Middle frontal gyrus (tissue), 1 donor: Measurements from ENCODE around the gene CES3.
"Not testable (repeated sequence)": the region's sequence is repeated elsewhere in the genome, so short reads cannot be mapped to it uniquely, and the experiment has no call there.

Experiments
- DNase-seq: peaks from one replicate; pipeline ENCODE4 v3.0.0-alpha.2; 2015; ENCODE audit warnings: low spot score; ENCODE audit errors: extremely low spot score

CES3 gene

DNA sequence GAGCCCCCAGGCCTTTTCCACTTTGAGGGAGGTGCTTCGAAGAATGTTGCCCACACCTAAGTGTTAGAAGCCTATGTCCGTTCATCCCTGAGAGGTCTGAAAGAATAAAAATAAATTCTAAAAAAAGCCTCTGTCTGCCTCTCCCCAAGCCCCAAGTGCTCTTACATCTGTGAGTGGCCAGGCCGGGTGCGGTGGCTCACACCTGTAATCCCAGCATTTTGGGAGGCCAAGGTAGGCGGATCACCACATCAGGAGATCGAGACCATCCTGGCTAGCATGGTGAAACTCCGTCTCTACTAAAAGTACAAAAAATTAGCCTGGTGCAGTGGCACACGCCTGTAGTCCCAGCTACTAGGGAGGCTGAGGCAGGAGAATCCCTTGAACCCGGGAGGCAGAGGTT, 16.1 kb upstream of the CES3 start:
- not testable (repeated sequence) for DNase-seq

DNA sequence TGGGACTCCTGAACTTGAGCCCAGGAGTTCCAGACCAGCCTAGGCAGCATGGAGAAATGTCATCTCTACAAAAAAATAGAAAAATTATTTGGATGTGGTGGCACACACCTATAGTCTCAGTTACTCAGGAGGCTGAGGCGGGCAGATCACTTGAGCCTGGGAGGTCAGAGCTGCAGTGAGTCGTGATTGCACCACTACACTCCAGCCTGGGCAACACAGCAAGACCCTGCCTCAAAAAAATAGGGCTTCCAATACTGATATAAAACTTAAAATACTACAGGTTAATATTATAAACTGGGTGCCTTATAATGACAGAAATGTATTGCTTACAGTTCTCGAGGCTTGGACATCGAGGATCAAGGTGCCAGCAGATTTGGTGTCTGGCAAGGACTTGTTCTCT, 15.1 kb upstream of the CES3 start:
- DNase-seq, result no peak

DNA sequence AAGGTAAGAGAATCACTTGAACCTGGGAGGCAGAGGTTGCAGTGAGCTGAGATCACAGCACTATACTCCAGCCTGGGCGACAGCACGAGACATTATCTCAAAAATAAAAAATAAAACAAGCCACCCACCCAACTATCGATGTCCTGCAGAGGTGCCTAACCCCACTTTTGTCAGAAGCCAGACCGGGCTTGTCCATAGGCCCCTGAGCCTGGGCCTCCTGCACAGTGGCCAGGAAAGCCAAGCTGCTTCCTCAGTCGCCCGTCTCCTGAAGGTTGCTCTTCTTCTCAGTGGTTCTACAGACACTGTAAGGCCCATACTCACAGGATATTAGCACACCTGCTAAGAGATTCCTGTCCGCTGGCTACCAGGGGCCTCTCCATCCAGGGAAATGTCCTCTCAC, 14.5 kb upstream of the CES3 start:
- no peak for DNase-seq

DNA sequence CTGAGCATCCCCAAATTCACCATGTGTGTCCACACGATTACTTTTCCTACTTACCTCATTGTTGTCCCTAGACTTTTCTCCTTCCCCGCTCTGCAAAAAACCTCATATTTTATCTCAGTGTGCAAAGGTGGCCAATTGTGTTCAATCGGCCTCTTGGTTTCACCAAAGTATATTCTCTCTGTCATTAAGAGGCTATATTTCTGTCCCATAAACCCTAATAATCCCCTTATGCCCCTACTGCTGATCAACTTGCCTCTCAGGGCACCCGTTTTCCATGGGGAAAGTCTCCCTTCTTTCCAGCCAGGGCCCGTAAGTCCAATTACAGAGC, 14.1 kb upstream of the CES3 start:
- DNase-seq, result no peak

DNA sequence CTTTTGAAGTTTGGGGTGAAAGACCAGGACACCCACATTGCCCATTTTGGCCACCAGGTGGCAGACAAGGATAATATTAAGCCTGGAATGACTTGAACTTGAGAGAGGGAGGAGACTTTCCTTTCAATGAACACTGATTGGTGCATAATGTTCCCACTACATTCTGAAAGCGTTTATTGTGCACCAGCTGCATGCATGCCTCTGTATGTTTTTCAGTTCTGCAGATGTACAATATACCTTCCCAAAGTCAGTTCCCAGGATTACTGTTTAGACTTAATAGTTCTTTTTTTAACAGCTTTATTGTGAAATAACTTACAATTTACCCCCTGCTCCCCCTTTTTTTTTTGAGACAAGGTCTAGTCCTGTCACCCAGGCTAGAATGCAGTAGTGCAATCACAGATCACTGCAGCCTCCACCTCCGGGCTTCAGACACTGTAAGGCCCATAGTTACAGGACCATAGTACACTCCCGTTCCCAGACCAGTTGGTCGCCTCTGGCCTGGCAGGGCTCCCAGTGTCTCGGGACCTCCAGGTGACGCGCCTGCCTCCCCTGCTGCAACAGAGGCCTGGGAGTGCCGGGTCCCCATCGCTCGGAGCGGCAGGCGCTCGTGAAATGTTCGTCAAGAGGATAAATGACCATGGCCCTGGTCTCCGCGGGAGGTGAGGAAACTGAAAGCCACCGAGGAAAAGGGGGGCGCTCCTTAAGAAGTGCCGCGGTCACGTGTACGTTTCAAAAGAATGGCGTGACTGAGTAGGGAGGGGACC, 13.6 kb upstream of the CES3 start:
- peak; percentile 77 for DNase-seq

GRCh38 chr16:66948134-66948836, 12.8 kb upstream of the CES3 start:
- no peak for DNase-seq

- DNase-seq, result no peak
These were observed 12.2 kb upstream of the CES3 start for GRCh38 chr16:66948837-66949225.

- DNase-seq, result no peak
These were observed 11.6 kb upstream of the CES3 start for GRCh38 chr16:66949472-66949871.

DNA sequence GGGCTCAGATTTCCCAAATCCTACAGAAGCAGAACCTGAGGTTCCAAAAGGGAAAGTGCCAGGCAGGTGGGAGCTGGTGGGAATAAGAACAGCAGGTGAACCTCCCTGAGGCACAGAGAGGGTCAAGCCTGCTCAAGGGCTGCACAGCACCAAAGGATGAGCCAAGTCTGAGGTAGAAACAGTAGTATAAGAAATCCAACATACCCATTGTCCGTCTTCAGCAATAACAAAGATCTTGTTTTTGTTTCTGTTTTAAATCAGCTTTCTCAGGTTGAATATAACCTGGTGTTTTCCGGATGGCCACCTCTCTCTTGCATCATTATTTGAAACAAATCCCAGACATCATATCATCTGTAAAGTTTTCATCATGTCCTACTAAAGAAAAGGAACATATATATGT, 10.6 kb upstream of the CES3 start:
- no peak for DNase-seq

DNA sequence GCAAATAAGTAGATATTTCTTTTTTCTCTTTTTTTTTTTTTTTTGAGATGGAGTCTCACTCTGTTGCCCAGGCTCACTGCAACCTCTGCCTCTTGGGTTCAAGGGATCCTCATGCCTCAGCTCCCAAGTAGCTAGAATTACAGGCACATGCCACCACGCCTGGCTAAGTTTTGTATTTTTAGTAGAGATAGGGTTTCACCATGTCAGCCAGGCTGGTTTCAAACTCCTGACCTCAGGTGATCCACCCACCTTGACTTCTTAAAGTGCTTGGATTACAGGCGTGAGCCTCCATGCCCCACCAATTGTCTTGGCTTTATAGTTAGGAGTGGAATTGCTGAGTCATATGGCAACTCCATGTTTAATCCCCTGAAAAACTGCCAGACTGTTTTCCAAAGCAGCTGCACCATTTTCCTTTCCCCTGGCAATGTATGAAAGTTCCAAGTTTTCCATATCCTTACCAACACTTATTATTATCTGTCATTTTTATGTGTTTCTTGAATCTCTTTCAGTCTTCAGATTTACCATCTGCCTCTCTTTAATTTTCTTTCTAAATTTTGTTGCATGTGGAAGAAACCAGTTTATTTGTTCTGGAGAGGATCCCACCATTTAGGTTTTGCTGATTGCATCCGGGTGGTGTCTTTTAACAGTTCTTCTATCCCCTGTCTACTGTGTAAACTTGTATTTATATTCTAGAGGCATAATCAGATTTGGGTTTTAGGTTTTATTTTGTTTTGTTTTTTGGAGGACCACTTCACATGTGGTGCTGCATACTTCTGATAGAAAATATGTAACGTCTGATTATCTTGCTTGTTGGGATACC, 9.9 kb upstream of the CES3 start:
- DNase-seq, result no peak

- DNase-seq, result no peak
These were observed 8.5 kb upstream of the CES3 start for GRCh38 chr16:66952430-66953110.

- no peak for DNase-seq
These were observed 7.5 kb upstream of the CES3 start for GRCh38 chr16:66953462-66954096.

DNA sequence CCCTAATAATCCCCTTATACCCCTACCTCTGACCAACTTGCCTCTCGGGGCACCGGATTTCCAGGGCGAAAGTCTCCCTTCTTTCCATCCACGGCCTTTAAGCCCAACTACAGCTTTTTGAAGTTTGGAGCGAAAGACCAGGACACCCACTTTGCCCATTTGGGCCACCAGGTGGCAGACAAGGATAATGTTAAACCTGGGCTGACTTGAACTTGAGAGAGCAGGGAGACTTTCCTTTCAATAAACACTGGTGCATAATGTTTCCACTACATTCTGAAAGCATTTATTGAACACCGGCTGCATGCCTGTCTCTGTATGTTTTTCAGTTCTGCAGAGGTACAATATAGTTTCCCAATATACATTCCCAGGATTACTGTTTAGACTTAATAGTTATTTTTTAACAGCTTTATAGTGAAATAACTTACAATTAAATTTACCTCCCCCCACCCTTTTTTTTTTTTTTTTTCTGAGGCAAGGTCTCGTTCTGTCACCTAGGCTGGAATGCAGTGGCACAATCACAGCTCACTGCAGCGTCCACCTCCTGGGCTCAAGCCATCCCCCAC, 6.9 kb upstream of the CES3 start:
- peak; percentile 68 for DNase-seq

GRCh38 chr16:66955363-66956153, 5.5 kb upstream of the CES3 start:
- DNase-seq, result not testable (repeated sequence)

- DNase-seq, result not testable (repeated sequence)
These were observed 5.0 kb upstream of the CES3 start for GRCh38 chr16:66956154-66956457.

DNA sequence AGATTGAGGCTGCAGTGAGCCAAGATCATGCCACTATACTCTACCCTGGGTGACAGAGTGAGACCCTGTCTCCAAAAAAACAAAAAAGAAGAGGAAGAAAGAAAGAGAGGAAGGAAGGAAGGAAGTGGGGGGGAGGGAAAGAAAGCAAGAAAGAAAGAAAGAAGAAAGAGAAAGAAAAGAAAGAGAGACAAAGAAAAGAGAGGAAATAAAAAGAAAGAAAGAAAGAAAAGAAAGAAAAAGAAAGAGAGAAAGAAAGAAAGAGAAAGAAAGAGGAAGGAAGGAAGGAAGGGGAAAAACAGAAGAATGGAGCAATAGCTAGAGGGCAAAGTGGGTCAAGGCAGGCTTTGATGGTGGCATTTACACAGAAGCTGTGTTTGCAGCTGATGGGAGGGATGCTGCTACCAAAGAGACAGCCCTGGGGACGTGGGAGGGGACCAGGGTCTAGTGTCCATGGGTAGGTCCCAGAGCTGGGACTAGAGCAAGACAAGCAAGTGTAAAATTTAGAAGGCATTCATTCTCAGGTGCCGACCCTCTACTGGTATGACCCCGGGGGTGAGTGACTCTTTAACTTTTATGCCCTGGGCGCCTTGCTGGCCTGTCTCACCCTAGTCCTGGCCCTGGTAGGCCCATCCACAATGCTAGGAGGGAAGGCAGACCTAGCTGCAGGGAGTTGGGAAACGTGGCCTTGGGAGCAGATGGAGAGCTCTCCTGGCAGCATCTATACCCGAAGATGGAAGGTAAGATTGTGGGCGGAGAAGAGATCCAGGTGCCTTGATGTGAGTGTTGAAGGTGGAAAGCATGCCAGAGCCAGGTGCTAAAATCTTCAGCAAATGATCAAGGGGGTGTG, 2.0 kb upstream of the CES3 start:
- no peak for DNase-seq

DNA sequence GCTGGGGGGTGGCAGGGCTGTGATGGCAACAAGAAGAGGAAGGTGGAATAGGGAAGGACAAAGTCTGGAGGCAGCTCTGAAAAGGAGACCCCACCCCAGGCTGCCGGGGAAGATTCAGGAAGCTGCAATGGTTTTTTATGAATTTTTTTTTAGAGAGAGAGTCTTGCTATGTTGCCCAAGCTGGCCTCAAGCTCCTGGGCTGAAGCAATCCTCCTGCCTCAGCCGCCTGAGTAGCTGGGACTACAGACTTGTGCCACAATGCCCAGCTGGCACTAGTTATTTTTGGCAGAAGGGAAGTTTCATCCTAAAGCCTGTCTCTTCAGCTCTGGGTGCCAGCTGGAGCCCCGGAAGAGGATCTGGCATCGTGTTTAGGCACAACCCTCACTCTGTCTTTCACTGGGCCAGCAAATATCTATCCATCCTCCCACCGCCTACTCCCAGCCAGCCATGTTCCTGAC, 1.3 kb upstream of the CES3 start:
- peak; percentile 16 for DNase-seq

DNA sequence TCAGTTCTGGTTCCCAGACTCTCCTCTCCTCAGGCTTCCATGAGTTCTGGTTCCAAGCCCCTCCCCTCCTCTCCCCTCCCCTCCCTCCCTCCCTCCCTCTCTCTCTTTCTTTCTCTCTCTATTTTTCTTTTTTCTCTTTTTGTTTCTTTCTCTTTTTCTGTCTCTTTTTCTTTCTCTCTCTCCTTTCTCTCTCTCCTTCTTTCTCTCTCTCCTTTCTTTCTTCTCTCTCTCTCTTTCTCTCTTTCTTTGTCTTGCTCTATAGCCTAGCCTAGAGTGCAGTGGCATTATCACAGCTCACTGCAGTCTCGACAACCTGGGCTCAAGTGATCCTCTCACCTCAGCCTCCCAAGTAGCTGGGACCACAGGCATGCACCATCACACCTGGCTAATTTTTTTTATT, 796 bp upstream of the CES3 start:
- no peak for DNase-seq

DNA sequence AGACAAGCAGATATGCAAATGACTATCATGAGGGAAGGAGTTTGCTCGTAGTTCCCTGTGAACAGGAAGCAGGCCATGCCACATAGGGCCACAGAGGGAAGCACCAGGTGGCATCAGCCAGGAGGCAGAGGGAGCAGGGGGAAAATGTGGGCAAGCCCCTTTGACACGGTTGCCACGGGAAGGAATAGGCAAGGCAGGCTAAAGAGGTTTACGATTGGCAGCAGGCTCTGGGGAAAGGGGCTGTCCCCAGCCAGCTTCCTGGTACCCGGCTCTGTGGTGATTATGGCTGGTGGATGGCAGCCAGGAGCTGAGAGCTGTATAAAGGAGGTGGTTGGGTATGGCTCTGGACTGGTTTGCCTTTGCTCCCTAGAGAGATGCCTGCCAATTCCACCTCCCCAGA, 848 bp downstream of the CES3 start:
- no peak for DNase-seq
